HepG2 (cell line): Measurements from ENCODE around the gene TRAF3. TPM values are rescaled to one million over a fixed set of nuclear protein-coding genes. Genes with fewer than 3 reads are reported as not detected.
A peak's percentile ranks its signal among the peaks of the same experiment; 100 is the strongest.

ENCODE experiments used
- ATAC-seq: fragments of 200-7000 bp; cut with Tn5 transposase; 3 replicates; pipeline ENCODE4 v1.9.1; 2020; ENCODE audit warnings: mild to moderate bottlenecking, moderate library complexity
- BruUV-seq: library from RNA; stranded (reverse); fragments of 400-500 nt; replicated peaks from 2 replicates; lab custom pipeline; 2021; lab: Mats Ljungman, UMichigan
- CTCF ChIA-PET: fragments of 300-600 bp; formaldehyde crosslinking; extraction: SDS; loops from one replicate; lab custom pipeline; 2021; ENCODE audit warnings: low total read pairs, inconsistent platforms, low intra/inter-chr PET ratio; lab: Yijun Ruan, JAX
- POLR2A ChIA-PET: fragments of 350-600 bp; sonication (Branson Sonifier 250); formaldehyde crosslinking; loops from one replicate; lab custom pipeline; 2020; ENCODE audit warnings: antibody characterized with exemption, inconsistent platforms; lab: Yijun Ruan, JAX
- DNase-seq: peaks from one replicate; pipeline ENCODE4 v3.0.0-alpha.2; 2015; ENCODE audit warnings: low spot score
- FAIRE-seq: peaks from 3 replicates; lab custom pipeline; 2011; peaks lifted over from hg19 to GRCh38; lab: Jason Lieb, UNC
- H2AFZ ChIP-seq: one replicate; pipeline ENCODE4 v1.6.1; 2011; ENCODE audit warnings: low read length, inconsistent platforms
- H3K27ac ChIP-seq: fragments of 300-600 bp; 3 replicates; pipeline ENCODE4 v1.8.0; 2011; ENCODE audit warnings: mixed run types, mild to moderate bottlenecking, mixed read lengths, low read length, inconsistent platforms; ENCODE audit not compliant: insufficient read depth; ENCODE audit errors: extremely low read length
- H3K27me3 ChIP-seq, 2 experiments: fragments of 200-600 bp in 1 of 2; 2 replicates in 1 of 2; 3 replicates in 1 of 2; pipeline versions ENCODE4 v1.6.0 to v1.8.0; 2011; ENCODE audit warnings: low read length in 2 of 2, mild to moderate bottlenecking in 2 of 2, moderate library complexity in 2 of 2, inconsistent platforms in 1 of 2; ENCODE audit not compliant: insufficient read depth in 2 of 2, control insufficient read depth in 1 of 2
- H3K36me3 ChIP-seq, 2 experiments: fragments of 200-600 bp in 1 of 2; replicated peaks in 1 of 2; 2 replicates in 1 of 2; 3 replicates in 1 of 2; pipeline versions ENCODE4 v1.5.1 to v1.8.0; 2011; ENCODE audit warnings: low read length in 2 of 2, inconsistent platforms in 1 of 2; ENCODE audit not compliant: insufficient read depth in 2 of 2, control insufficient read depth in 1 of 2
- H3K4me1 ChIP-seq: 2 replicates; pipeline ENCODE4 v1.5.1; 2012; ENCODE audit warnings: low read length, inconsistent platforms; ENCODE audit not compliant: insufficient read depth
- H3K4me2 ChIP-seq: 2 replicates; pipeline ENCODE4 v1.6.0; 2011; ENCODE audit warnings: low read depth, low read length, inconsistent platforms
- H3K4me3 ChIP-seq, 3 experiments: fragments of 200-600 bp in 1 of 3; sonication (generic), shearing (Covaris generic) in 1 of 3; replicated peaks in 1 of 3; 2 replicates each; pipeline ENCODE4 v1.5.1; 2011 to 2016; ENCODE audit warnings: low read length in 3 of 3, inconsistent platforms in 2 of 3, low read depth in 2 of 3, mild to moderate bottlenecking in 2 of 3, control low read depth in 1 of 3, mixed read lengths in 1 of 3; ENCODE audit not compliant: insufficient read depth in 1 of 3
- H3K79me2 ChIP-seq: one replicate; pipeline ENCODE4 v1.6.1; 2011; ENCODE audit warnings: low read length, inconsistent platforms; ENCODE audit not compliant: insufficient read depth
- H3K9ac ChIP-seq: 2 replicates; pipeline ENCODE4 v1.6.0; 2011; ENCODE audit warnings: mild to moderate bottlenecking, low read depth, low read length, inconsistent platforms; ENCODE audit not compliant: insufficient read depth
- H3K9me3 ChIP-seq: 2 replicates; pipeline ENCODE4 v1.5.1; 2012; ENCODE audit warnings: mild to moderate bottlenecking, low read length
- H4K20me1 ChIP-seq: 2 replicates; pipeline ENCODE4 v1.6.0; 2011; ENCODE audit warnings: inconsistent platforms, mild to moderate bottlenecking, low read length, moderate library complexity; ENCODE audit not compliant: insufficient read depth
- ETS1 ChIP-seq: sonication (generic); formaldehyde crosslinking; IDR thresholded peaks from 2 replicates; pipeline ENCODE4 v1.4.0; 2020; ENCODE audit warnings: missing genetic modification reagents
- GATAD2A ChIP-seq: IDR thresholded peaks from 2 replicates; pipeline ENCODE4 v1.6.1; 2016
- HOXA9 ChIP-seq: sonication (generic); formaldehyde crosslinking; IDR thresholded peaks from 2 replicates; pipeline ENCODE4 v1.8.1; 2022; ENCODE audit warnings: missing genetic modification reagents, mild to moderate bottlenecking, moderate library complexity, borderline replicate concordance
- IRF9 ChIP-seq: sonication (generic); formaldehyde crosslinking; IDR thresholded peaks from 2 replicates; pipeline ENCODE4 v1.8.0; 2022; ENCODE audit warnings: missing genetic modification reagents, mild to moderate bottlenecking, borderline replicate concordance
- ISX ChIP-seq: sonication (generic); formaldehyde crosslinking; conservative IDR thresholded peaks from 2 replicates; pipeline ENCODE4 v1.5.0; 2020; ENCODE audit warnings: missing genetic modification reagents
- MEIS1 ChIP-seq: sonication (generic); formaldehyde crosslinking; IDR thresholded peaks from 2 replicates; pipeline ENCODE4 v1.9.0; 2021; ENCODE audit warnings: mild to moderate bottlenecking, missing genetic modification reagents, moderate library complexity, borderline replicate concordance
- SP5 ChIP-seq: IDR thresholded peaks from 2 replicates; pipeline ENCODE4 v1.6.1; 2016; ENCODE audit warnings: low read depth, borderline replicate concordance
- SRSF4 ChIP-seq: fragments of 200-400 bp; formaldehyde crosslinking; IDR thresholded peaks from one replicate; pipeline ENCODE4 v1.6.1; 2018; ENCODE audit warnings: mild to moderate bottlenecking, low read depth, low read length, moderate library complexity; ENCODE audit not compliant: poor library complexity, severe bottlenecking
- THAP11 ChIP-seq: IDR thresholded peaks from 2 replicates; pipeline ENCODE4 v1.6.1; 2016; ENCODE audit warnings: missing biosample characterization, missing genetic modification reagents
- ZFP90 ChIP-seq: sonication (generic); formaldehyde crosslinking; IDR thresholded peaks from 2 replicates; pipeline ENCODE4 v1.8.0; 2022; ENCODE audit warnings: missing genetic modification reagents, mild to moderate bottlenecking, inconsistent platforms, borderline replicate concordance
- ZNF382 ChIP-seq: sonication (generic); formaldehyde crosslinking; IDR thresholded peaks from 2 replicates; pipeline ENCODE4 v1.5.0; 2020; ENCODE audit warnings: missing genetic modification reagents, mild to moderate bottlenecking, borderline replicate concordance
- ZNF564 ChIP-seq: sonication (generic); formaldehyde crosslinking; IDR thresholded peaks from 2 replicates; pipeline ENCODE4 v1.8.1; 2023; ENCODE audit warnings: mild to moderate bottlenecking, missing genetic modification reagents
- ZNF572 ChIP-seq: sonication (generic); formaldehyde crosslinking; IDR thresholded peaks from 2 replicates; pipeline ENCODE4 v1.5.1; 2020; ENCODE audit warnings: mild to moderate bottlenecking, missing genetic modification reagents
- ZNF574 ChIP-seq: sonication (generic); formaldehyde crosslinking; IDR thresholded peaks from 2 replicates; pipeline ENCODE4 v1.4.0; 2020; ENCODE audit warnings: missing genetic modification reagents
- WGBS: methylation state at CpG from one replicate; pipeline ENCODE4 v1.1.6; 2017; ENCODE audit warnings: low lambda C conversion rate; 5-methylcytosine and 5-hydroxymethylcytosine counted together
- in situ Hi-C: cut with HindIII; loops from 2 replicates; pipeline ENCODE4 v1.10.0; 2017; ENCODE audit warnings: low pct_unique_long_range_greater_than_20kb; ENCODE audit not compliant: extremely low pct_ligation_motif_present
- intact Hi-C: fragments of 100-400 bp; cut with micrococcal nuclease; formaldehyde crosslinking; loops from one replicate; pipeline ENCODE4 v1.10.0; 2022; ENCODE audit not compliant: unreplicated experiment
- polyA plus RNA-seq, 8 experiments: library from polyadenylated mRNA; depleted of rRNA in 3 of 8; stranded (reverse) in 7 of 8; unstranded in 1 of 8; fragments of >200 nt; fragmentation: Illumina TruSeq in 4 of 8; extraction: Trizol in 4 of 8; gene quantifications; 2 replicates each; pipeline versions ENCODE4 v1.2.1 to v1.2.3, GENCODE V29; 2011 to 2016; ENCODE audit warnings: low read depth in 4 of 8, missing spikeins in 1 of 8, mixed read lengths in 1 of 8; ENCODE audit not compliant: insufficient read depth in 1 of 8
- total RNA-seq, 5 experiments: library from RNA; depleted of rRNA; stranded (reverse); fragments of >200 nt; fragmentation: Illumina TruSeq; extraction: Trizol; gene quantifications; 2 replicates each; pipeline ENCODE4 v1.2.3, GENCODE V29; 2016; ENCODE audit warnings: low read depth in 1 of 5

Gene TRAF3
- total and polyA plus RNA-seq, 2 of the 13 experiments (the other 11 are each of a cell fraction or from before 2014, with no cell fraction given) = 6.9 to 12.2 TPM

- intact Hi-C loops = no loop called here
- Histone ChIP-seq H3K79me2 (no peaks in the 10 kb centered on the region), H3K4me2 (no peak overlapping the region), H3K9ac (no peak overlapping the region), H3K4me1 (peaks cover 15% of the 10 kb centered on the region), H3K9me3 (no peaks in the 10 kb centered on the region), H3K36me3 (no peaks in the 10 kb centered on the region), H2AFZ (no peak overlapping the region), H3K27me3 (peaks cover 2 to 33% of the 10 kb centered on the region in 2 experiments; a peak in 3 of 5 replicates), H3K27ac (no peak overlapping the region), H3K4me3 (no peak overlapping the region), H4K20me1 (no peaks in the 10 kb centered on the region)
- WGBS = 45% methylated on average over 18 of the region's 19 CpGs
- TF ChIP-seq ZFP90 = no peak
- no peak for TF ChIP-seq SRSF4
- no peak for TF ChIP-seq ZNF572 (CRISPR knock-in tag)
- TF ChIP-seq ZNF382 = no peak
- no peak for TF ChIP-seq ISX
- TF ChIP-seq ZNF564 = no peak
- TF ChIP-seq SP5 (CRISPR knock-in tag) = no peak
- no peak for TF ChIP-seq MEIS1 (CRISPR knock-in tag)
- FAIRE-seq (no peak), DNase-seq (no peak), ATAC-seq (peak; percentile 11; the same call in 1 of the 3 replicates)
- in situ Hi-C loops = no loop called here
- BruUV-seq = no TSS peak
- CTCF ChIA-PET = no interaction called here
- POLR2A ChIA-PET = no interaction called here
Measured at GRCh38 chr14:102768223-102769048, 8.8 kb upstream of the TRAF3 start.

GRCh38 chr14:102769049-102769327, 8.3 kb upstream of the TRAF3 start:
- no peaks in the 10 kb centered on the region for H4K20me1 ChIP-seq
- peaks cover 2 to 33% of the 10 kb centered on the region in 2 experiments; a peak in 3 of 5 replicates for H3K27me3 ChIP-seq
- H3K4me1 ChIP-seq = peaks cover 19% of the 10 kb centered on the region
- no peak for DNase-seq
- ChIA-PET CTCF (no interaction called here), POLR2A (no interaction called here)
- no peak overlapping the region for H3K4me2 ChIP-seq
- no peaks in the 10 kb centered on the region for H3K9me3 ChIP-seq
- no peaks in the 10 kb centered on the region for H3K79me2 ChIP-seq
- no peak overlapping the region for H3K4me3 ChIP-seq
- in situ Hi-C loops (no loop called here), intact Hi-C loops (no loop called here)
- no TSS peak for BruUV-seq
- FAIRE-seq = no peak
- 27% methylated on average over 4 of the region's 4 CpGs for WGBS
- H2AFZ ChIP-seq = no peak overlapping the region
- no peak; the same call in 2 of the 3 replicates for ATAC-seq
- no peaks in the 10 kb centered on the region for H3K36me3 ChIP-seq
- H3K9ac ChIP-seq = no peak overlapping the region
- H3K27ac ChIP-seq = no peak overlapping the region
- TF ChIP-seq ZNF574 (CRISPR knock-in tag) (no peak), IRF9 (no peak), GATAD2A (no peak), ETS1 (no peak), THAP11 (CRISPR knock-in tag) (no peak), HOXA9 (CRISPR knock-in tag) (no peak)
